Glutamatergic neuron (in vitro differentiated cells): ENCODE measurements around the gene TRIM47. TPM values are rescaled to one million over a fixed set of nuclear protein-coding genes. Genes with fewer than 3 reads are reported as not detected.

Experiments
- DNase-seq: peaks from one replicate; pipeline ENCODE4 v3.0.0; 2022
- H3K27ac Mint-ChIP-seq: one replicate; pipeline ENCODE4 v1.8.0; 2020; ENCODE audit warnings: mild to moderate bottlenecking, mixed read lengths, inconsistent platforms; ENCODE audit not compliant: unreplicated experiment
- H3K27me3 Mint-ChIP-seq: one replicate; pipeline ENCODE4 v1.8.0; 2020; ENCODE audit warnings: mild to moderate bottlenecking, moderate library complexity, mixed read lengths, inconsistent platforms; ENCODE audit not compliant: unreplicated experiment
- H3K36me3 Mint-ChIP-seq: one replicate; pipeline ENCODE4 v1.8.0; 2020; ENCODE audit warnings: mild to moderate bottlenecking, mixed read lengths, inconsistent platforms; ENCODE audit not compliant: unreplicated experiment
- H3K4me1 Mint-ChIP-seq: one replicate; pipeline ENCODE4 v1.8.0; 2020; ENCODE audit warnings: mild to moderate bottlenecking, low read depth, mixed read lengths, inconsistent platforms; ENCODE audit not compliant: unreplicated experiment
- H3K4me3 Mint-ChIP-seq: one replicate; pipeline ENCODE4 v1.8.0; 2020; ENCODE audit warnings: mild to moderate bottlenecking, mixed read lengths, inconsistent platforms; ENCODE audit not compliant: unreplicated experiment
- H3K9me3 Mint-ChIP-seq: one replicate; pipeline ENCODE4 v1.8.0; 2020; ENCODE audit warnings: mild to moderate bottlenecking, moderate library complexity, mixed read lengths, inconsistent platforms; ENCODE audit not compliant: unreplicated experiment
- total RNA-seq: library from RNA; stranded (reverse); fragmentation: NEBNext Ultra II Directional; extraction: Animal tissue kit (Norgen Biotek cat#: 25700); gene quantifications from one replicate; pipeline ENCODE4 v1.2.1, GENCODE V29; 2021; ENCODE audit not compliant: unreplicated experiment
- TF ChIP-seq, protein P1 (sequence below): fragments of 200-600 bp; sonication (generic); IDR thresholded peaks from one replicate; pipeline ENCODE4 v1.5.0; 2021; ENCODE audit not compliant: partially characterized antibody, unreplicated experiment

Gene TRIM47
- total RNA-seq, 1 donor from 2014 or later = 2.1 TPM

- TF ChIP-seq, protein P1, sequence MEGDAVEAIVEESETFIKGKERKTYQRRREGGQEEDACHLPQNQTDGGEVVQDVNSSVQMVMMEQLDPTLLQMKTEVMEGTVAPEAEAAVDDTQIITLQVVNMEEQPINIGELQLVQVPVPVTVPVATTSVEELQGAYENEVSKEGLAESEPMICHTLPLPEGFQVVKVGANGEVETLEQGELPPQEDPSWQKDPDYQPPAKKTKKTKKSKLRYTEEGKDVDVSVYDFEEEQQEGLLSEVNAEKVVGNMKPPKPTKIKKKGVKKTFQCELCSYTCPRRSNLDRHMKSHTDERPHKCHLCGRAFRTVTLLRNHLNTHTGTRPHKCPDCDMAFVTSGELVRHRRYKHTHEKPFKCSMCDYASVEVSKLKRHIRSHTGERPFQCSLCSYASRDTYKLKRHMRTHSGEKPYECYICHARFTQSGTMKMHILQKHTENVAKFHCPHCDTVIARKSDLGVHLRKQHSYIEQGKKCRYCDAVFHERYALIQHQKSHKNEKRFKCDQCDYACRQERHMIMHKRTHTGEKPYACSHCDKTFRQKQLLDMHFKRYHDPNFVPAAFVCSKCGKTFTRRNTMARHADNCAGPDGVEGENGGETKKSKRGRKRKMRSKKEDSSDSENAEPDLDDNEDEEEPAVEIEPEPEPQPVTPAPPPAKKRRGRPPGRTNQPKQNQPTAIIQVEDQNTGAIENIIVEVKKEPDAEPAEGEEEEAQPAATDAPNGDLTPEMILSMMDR = no peak
- no peaks in the 10 kb centered on the region for H3K27me3 Mint-ChIP-seq
- H3K9me3 Mint-ChIP-seq = peaks cover 2% of the 10 kb centered on the region
- no peaks in the 10 kb centered on the region for H3K36me3 Mint-ChIP-seq
- DNase-seq = no peak
- peaks cover 9% of the 10 kb centered on the region for H3K4me1 Mint-ChIP-seq
- peak overlapping the region; percentile 90 for H3K27ac Mint-ChIP-seq
- H3K4me3 Mint-ChIP-seq = peak overlapping the region; percentile 91
Observed at GRCh38 chr17:75856062-75856756, 22.2 kb downstream of the TRIM47 start.

- peak; percentile 96 for DNase-seq
- Mint-ChIP-seq H3K27me3 (no peaks in the 10 kb centered on the region), H3K4me3 (peak within 1 kb of the TSS; percentile 91), H3K9me3 (peaks cover 4% of the 10 kb centered on the region), H3K27ac (peak within 1 kb of the TSS; percentile 90), H3K4me1 (peaks cover 9% of the 10 kb centered on the region), H3K36me3 (no peaks in the 10 kb centered on the region)
- TF ChIP-seq, protein P1 = no peak
Observed at GRCh38 chr17:75855310-75856061, 22.9 kb downstream of the TRIM47 start, which contains the start of gene WBP2. Gene WBP2 (minus strand): TSS chr17:75855335. CDS start chr17:75855297, 38 bp downstream.

- Mint-ChIP-seq H3K9me3 (peaks cover 4% of the 10 kb centered on the region), H3K36me3 (no peaks in the 10 kb centered on the region), H3K4me1 (peaks cover 9% of the 10 kb centered on the region), H3K4me3 (no peak overlapping the region), H3K27me3 (no peaks in the 10 kb centered on the region), H3K27ac (no peak overlapping the region)
- no peak for DNase-seq
- TF ChIP-seq, protein P1 = no peak
Observed at GRCh38 chr17:75854881-75855309, 23.5 kb downstream of the TRIM47 start.

DNA sequence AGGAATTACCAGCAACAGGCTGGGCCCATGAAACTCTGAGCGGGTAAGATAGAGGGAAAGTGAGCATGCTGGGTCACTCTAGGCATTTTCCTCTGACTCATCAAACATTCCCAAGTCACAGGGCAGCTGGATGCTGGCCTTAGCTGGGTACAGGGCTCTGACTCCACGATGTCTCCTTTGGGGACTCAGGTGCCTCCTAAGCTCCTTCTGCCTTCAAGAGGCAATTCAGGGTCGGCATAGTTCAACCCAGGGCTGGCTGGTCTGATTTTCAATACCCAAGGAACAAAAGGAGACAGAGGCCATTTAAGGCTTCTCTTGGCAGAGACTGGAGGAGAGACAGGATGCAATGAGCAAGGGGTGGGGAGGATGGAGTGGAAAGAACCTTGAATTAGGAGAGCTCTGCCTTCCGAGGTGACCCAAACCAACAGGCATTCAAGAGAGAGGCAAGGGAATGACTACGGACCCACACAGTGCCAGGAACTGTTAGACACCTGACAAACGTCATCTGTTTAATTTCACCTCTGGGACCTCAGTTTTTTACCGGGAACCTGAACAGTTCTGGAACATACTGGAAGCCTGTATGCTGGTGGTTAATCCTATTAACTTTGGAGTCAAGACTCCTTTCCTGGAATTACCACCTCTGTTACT is 24.2 kb downstream of the TRIM47 start:
- no peaks in the 10 kb centered on the region for H3K36me3 Mint-ChIP-seq
- TF ChIP-seq, protein P1 = no peak
- DNase-seq = no peak
- H3K27ac Mint-ChIP-seq = peak overlapping the region; percentile 80
- H3K4me3 Mint-ChIP-seq = no peak overlapping the region
- peaks cover 9% of the 10 kb centered on the region for H3K4me1 Mint-ChIP-seq
- H3K27me3 Mint-ChIP-seq = no peaks in the 10 kb centered on the region
- peaks cover 4% of the 10 kb centered on the region for H3K9me3 Mint-ChIP-seq
